Measurements from ENCODE around the gene UQCRFS1.
"Not testable (repeated sequence)": the region's sequence is repeated elsewhere in the genome, so short reads cannot be mapped to it uniquely, and the experiment has no call there.

Gene UQCRFS1

GRCh38 chr19:29255006-29255405 lies 42.1 kb upstream of the UQCRFS1 start:
- TF ChIP-seq CTCF (conservative IDR thresholded peaks at IDR 0.05; ENCODE audit: low read depth, low read length) = no peak
- H3K27me3 ChIP-seq (ENCODE audit: insufficient read depth, low read depth) = no peaks in the 10 kb centered on the region

DNA sequence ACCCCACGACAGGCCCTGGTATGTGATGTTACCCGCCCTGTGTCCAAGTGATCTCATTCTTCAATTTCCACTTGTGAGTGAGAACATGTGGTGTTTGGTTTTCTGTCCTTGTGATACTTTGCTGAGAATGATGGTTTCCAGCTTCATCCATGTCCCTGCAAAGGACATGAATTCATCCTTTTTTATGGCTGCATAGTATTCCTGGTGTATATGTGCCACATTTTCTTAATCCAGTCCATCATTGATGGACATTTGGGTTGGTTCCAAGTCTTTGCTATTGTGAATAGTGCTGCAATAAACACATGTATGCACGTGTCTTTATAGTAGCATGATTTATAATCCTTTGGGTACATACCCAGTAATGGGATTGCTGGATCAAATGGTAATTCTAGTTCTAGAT lies 36.8 kb upstream of the UQCRFS1 start:
- not testable (repeated sequence) for H3K27me3 ChIP-seq (ENCODE audit: insufficient read depth, low read depth)

More at GRCh38 chr19:29255006-29255405, 42.1 kb upstream of the UQCRFS1 start:
- Histone ChIP-seq H3K9ac (no peak overlapping the region), H3K36me3 (ENCODE audit: insufficient read depth) (no peaks in the 10 kb centered on the region), H3K4me1 (ENCODE audit: low read depth, poor library complexity, severe bottlenecking) (no peaks in the 10 kb centered on the region), H3K27ac (no peak overlapping the region), H4K20me1 (ENCODE audit: insufficient read depth) (no peaks in the 10 kb centered on the region), H3K79me2 (ENCODE audit: insufficient read depth, low read depth) (no peaks in the 10 kb centered on the region), H3K4me3 (IDR thresholded peaks at IDR 0.05; ENCODE audit: insufficient read depth, low read depth, low read length) (no peak overlapping the region), H2AFZ (ENCODE audit: low read depth) (no peak overlapping the region), H3K4me2 (no peak overlapping the region)

GRCh38 chr19:29248332-29248844 lies 35.4 kb upstream of the UQCRFS1 start:
- H4K20me1 ChIP-seq (ENCODE audit: insufficient read depth) = no peaks in the 10 kb centered on the region
- TF ChIP-seq CTCF (conservative IDR thresholded peaks at IDR 0.05; ENCODE audit: low read depth, low read length) = no peak
- no peak overlapping the region for H3K9ac ChIP-seq
- H3K27me3 ChIP-seq (ENCODE audit: insufficient read depth, low read depth) = no peaks in the 10 kb centered on the region
- H3K27ac ChIP-seq = no peak overlapping the region
- no peak overlapping the region for H2AFZ ChIP-seq (ENCODE audit: low read depth)
- H3K79me2 ChIP-seq (ENCODE audit: insufficient read depth, low read depth) = no peaks in the 10 kb centered on the region
- no peaks in the 10 kb centered on the region for H3K4me1 ChIP-seq (ENCODE audit: low read depth, poor library complexity, severe bottlenecking)
- H3K4me2 ChIP-seq = no peak overlapping the region
- no peaks in the 10 kb centered on the region for H3K36me3 ChIP-seq (ENCODE audit: insufficient read depth)
- H3K4me3 ChIP-seq (IDR thresholded peaks at IDR 0.05; ENCODE audit: insufficient read depth, low read depth, low read length) = no peak overlapping the region

More for the DNA sequence above, 36.8 kb upstream of the UQCRFS1 start:
- not testable (repeated sequence) for H3K4me2 ChIP-seq; H3K79me2 ChIP-seq (ENCODE audit: insufficient read depth, low read depth); H3K27ac ChIP-seq; H3K9ac ChIP-seq; H3K36me3 ChIP-seq (ENCODE audit: insufficient read depth); H4K20me1 ChIP-seq (ENCODE audit: insufficient read depth); H3K4me3 ChIP-seq (IDR thresholded peaks at IDR 0.05; ENCODE audit: insufficient read depth, low read depth, low read length); H2AFZ ChIP-seq (ENCODE audit: low read depth); H3K4me1 ChIP-seq (ENCODE audit: low read depth, poor library complexity, severe bottlenecking)

DNA sequence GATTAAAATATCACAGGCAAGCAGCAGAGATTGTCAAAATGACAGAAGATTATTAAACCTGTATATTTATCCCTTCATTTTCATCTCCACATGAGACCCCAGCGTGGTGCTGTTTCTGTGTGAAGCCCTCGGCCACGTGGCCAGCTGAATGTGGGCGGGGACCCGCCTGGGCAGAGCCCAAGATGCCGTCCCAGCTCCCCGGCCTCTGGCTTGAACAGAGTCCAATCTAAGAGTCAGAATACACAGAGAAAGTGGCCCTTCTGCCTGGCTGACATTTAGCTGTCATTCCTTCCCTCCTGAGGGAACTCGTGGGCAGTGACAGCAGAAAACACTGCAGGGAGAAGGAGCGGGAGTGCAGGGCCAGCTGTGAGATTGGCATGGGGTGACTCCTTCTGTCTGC lies 34.9 kb upstream of the UQCRFS1 start:
- H3K4me3 ChIP-seq (IDR thresholded peaks at IDR 0.05; ENCODE audit: insufficient read depth, low read depth, low read length) = no peak overlapping the region
- H3K27me3 ChIP-seq (ENCODE audit: insufficient read depth, low read depth) = no peaks in the 10 kb centered on the region
- no peak overlapping the region for H3K4me2 ChIP-seq
- H2AFZ ChIP-seq (ENCODE audit: low read depth) = no peak overlapping the region
- H3K9ac ChIP-seq = no peak overlapping the region
- H3K36me3 ChIP-seq (ENCODE audit: insufficient read depth) = no peaks in the 10 kb centered on the region
- H3K27ac ChIP-seq = no peak overlapping the region
- H3K79me2 ChIP-seq (ENCODE audit: insufficient read depth, low read depth) = no peaks in the 10 kb centered on the region
- H3K4me1 ChIP-seq (ENCODE audit: low read depth, poor library complexity, severe bottlenecking) = no peaks in the 10 kb centered on the region
- TF ChIP-seq CTCF (conservative IDR thresholded peaks at IDR 0.05; ENCODE audit: low read depth, low read length) = no peak
- no peaks in the 10 kb centered on the region for H4K20me1 ChIP-seq (ENCODE audit: insufficient read depth)

DNA sequence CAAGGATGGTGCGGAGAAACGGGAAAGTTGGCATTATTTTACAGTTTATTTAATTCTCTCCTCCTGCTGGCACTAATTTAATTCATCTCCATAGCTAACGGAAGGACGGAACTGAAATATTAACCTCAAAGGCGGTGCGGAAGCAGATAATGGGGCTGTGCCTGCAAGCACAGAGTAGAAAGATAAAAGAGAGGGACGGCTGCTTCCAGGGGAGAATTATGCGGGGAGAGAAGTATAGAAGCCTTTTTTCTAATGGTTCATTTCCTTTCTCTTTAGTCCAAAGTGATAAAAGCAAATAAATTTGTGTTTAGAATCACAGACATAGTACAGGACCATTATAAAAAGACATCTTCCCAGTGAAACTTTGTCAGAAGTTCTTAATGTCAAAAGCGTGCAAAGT lies 34.5 kb upstream of the UQCRFS1 start:
- no peaks in the 10 kb centered on the region for H3K4me1 ChIP-seq (ENCODE audit: low read depth, poor library complexity, severe bottlenecking)
- no peaks in the 10 kb centered on the region for H3K36me3 ChIP-seq (ENCODE audit: insufficient read depth)
- H3K4me2 ChIP-seq = no peak overlapping the region
- H3K27ac ChIP-seq = no peak overlapping the region
- no peak for TF ChIP-seq CTCF (conservative IDR thresholded peaks at IDR 0.05; ENCODE audit: low read depth, low read length)
- H3K27me3 ChIP-seq (ENCODE audit: insufficient read depth, low read depth) = no peaks in the 10 kb centered on the region
- H3K9ac ChIP-seq = no peak overlapping the region
- no peaks in the 10 kb centered on the region for H3K79me2 ChIP-seq (ENCODE audit: insufficient read depth, low read depth)
- no peak overlapping the region for H3K4me3 ChIP-seq (IDR thresholded peaks at IDR 0.05; ENCODE audit: insufficient read depth, low read depth, low read length)
- H2AFZ ChIP-seq (ENCODE audit: low read depth) = no peak overlapping the region
- H4K20me1 ChIP-seq (ENCODE audit: insufficient read depth) = no peaks in the 10 kb centered on the region

All from KMS-11 (cell line).